HEK293T (cell line): ENCODE results near the gene PARK7.

Source experiments
- CTCF ChIA-PET: fragments of 350-600 bp; formaldehyde crosslinking; extraction: SDS; loops from one replicate; lab custom pipeline; 2021; ENCODE audit warnings: antibody characterized with exemption, inconsistent platforms; lab: Yijun Ruan, JAX
- POLR2A ChIA-PET: fragments of 350-600 bp; formaldehyde crosslinking; extraction: SDS; loops from one replicate; lab custom pipeline; 2020; ENCODE audit warnings: antibody characterized with exemption, inconsistent platforms; lab: Yijun Ruan, JAX
- DNase-seq: peaks from one replicate; pipeline ENCODE4 v3.0.0; 2012; ENCODE audit warnings: mixed read lengths; ENCODE audit errors: extremely low spot score
- ARNT ChIP-seq: fragments of 450-650 bp; IDR thresholded peaks from 2 replicates; pipeline ENCODE4 v1.6.1; 2017; ENCODE audit warnings: mild to moderate bottlenecking
- BHLHE40 ChIP-seq: fragments of 450-650 bp; IDR thresholded peaks from 2 replicates; pipeline ENCODE4 v1.6.1; 2016; ENCODE audit warnings: mild to moderate bottlenecking, moderate library complexity, borderline replicate concordance
- CTBP1 ChIP-seq: fragments of 450-650 bp; IDR thresholded peaks from 2 replicates; pipeline ENCODE4 v1.6.1; 2016; ENCODE audit warnings: borderline replicate concordance
- ELF4 ChIP-seq: fragments of 450-650 bp; IDR thresholded peaks from 2 replicates; pipeline ENCODE4 v1.6.1; 2017; ENCODE audit warnings: antibody characterized with exemption
- FOXA1 ChIP-seq: fragments of 450-650 bp; IDR thresholded peaks from 2 replicates; pipeline ENCODE4 v1.6.1; 2016; ENCODE audit warnings: mild to moderate bottlenecking
- FOXK2 ChIP-seq: fragments of 450-650 bp; IDR thresholded peaks from 2 replicates; pipeline ENCODE4 v1.6.1; 2016; ENCODE audit warnings: mild to moderate bottlenecking
- FOXM1 ChIP-seq: fragments of 450-650 bp; IDR thresholded peaks from 2 replicates; pipeline ENCODE4 v1.6.1; 2017; ENCODE audit warnings: mild to moderate bottlenecking, borderline replicate concordance
- HDGF ChIP-seq: fragments of 450-650 bp; IDR thresholded peaks from 2 replicates; pipeline ENCODE4 v1.6.1; 2017; ENCODE audit warnings: antibody characterized with exemption, borderline replicate concordance
- L3MBTL2 ChIP-seq: fragments of 450-650 bp; conservative IDR thresholded peaks from 2 replicates; pipeline ENCODE4 v1.6.1; 2016; ENCODE audit warnings: mild to moderate bottlenecking
- LEF1 ChIP-seq: fragments of 450-650 bp; IDR thresholded peaks from 2 replicates; pipeline ENCODE4 v1.6.1; 2017; ENCODE audit warnings: mild to moderate bottlenecking, borderline replicate concordance
- NFRKB ChIP-seq: fragments of 450-650 bp; IDR thresholded peaks from 2 replicates; pipeline ENCODE4 v1.6.1; 2016; ENCODE audit warnings: mild to moderate bottlenecking, moderate library complexity
- PKNOX1 ChIP-seq: fragments of 450-650 bp; IDR thresholded peaks from 2 replicates; pipeline ENCODE4 v1.6.1; 2016
- SP1 ChIP-seq: fragments of 450-650 bp; IDR thresholded peaks from 2 replicates; pipeline ENCODE4 v1.6.1; 2017
- SUZ12 ChIP-seq: fragments of 450-650 bp; IDR thresholded peaks from 2 replicates; pipeline ENCODE4 v1.6.1; 2016; ENCODE audit warnings: mild to moderate bottlenecking
- TARDBP ChIP-seq: fragments of 450-650 bp; IDR thresholded peaks from 2 replicates; pipeline ENCODE4 v1.6.1; 2016
- ZNF384 ChIP-seq: fragments of 450-650 bp; IDR thresholded peaks from 2 replicates; pipeline ENCODE4 v1.6.1; 2016

PARK7 gene

GRCh38 chr1:7973086-7973485 lies 11.6 kb downstream of the PARK7 start:
- ChIA-PET CTCF (interaction anchor here (1.1 to 1.9 kb wide), 2 partner anchors 10 to 341 kb away, joined by 3 to 6 read pairs; no protein-coding TSS in a partner anchor), POLR2A (no interaction called here)
- DNase-seq = no peak
- TF ChIP-seq HDGF (no peak), L3MBTL2 (no peak), ARNT (no peak), SUZ12 (no peak), BHLHE40 (no peak), NFRKB (no peak), FOXK2 (no peak), TARDBP (no peak), SP1 (no peak), FOXA1 (no peak), FOXM1 (no peak), ELF4 (no peak), ZNF384 (no peak), PKNOX1 (no peak), LEF1 (no peak), CTBP1 (no peak)

DNA sequence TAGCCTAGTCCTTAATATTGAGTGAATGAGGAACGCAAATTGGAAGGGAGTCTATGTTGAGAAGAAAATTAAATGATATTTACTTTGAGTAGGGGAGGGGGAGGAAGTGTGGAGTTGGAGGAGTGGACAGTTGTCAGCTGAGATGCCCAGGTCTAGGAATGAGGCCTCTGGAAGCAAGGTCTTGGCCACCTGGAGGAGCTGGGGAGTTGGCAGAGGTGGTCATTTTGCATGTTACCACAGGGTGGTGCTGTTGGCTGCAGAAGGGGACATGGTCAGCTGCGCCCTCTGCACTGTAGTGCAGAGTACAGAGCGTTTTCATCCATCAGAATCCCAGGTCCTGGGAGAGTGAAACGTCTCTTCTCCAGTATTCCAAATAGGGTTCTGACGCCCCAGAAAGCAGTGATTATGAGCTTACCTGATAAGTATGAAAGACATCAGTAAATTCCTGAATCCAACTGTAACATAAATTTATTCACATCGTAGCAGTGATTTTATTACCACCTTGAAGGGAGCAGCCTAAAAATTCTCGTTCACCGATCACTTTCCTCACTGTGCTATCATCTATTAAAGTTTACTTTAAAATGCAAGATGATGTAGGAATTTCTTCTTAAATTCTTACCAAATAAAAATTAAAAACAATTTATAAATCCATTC lies 13.8 kb downstream of the PARK7 start:
- DNase-seq = peak; percentile 86
- TF ChIP-seq TARDBP = no peak
- TF ChIP-seq FOXA1 = no peak
- no peak for TF ChIP-seq FOXK2
- TF ChIP-seq ELF4 = no peak
- CTCF ChIA-PET = interaction anchor here (0.6 to 2.4 kb wide), 14 partner anchors 8 to 377 kb away, joined by 3 to 10 read pairs (median 4); partner anchors contain the start of gene TNFRSF9
- POLR2A ChIA-PET = interaction anchor here (1.0 to 1.8 kb wide), 3 partner anchors 13 to 159 kb away, joined by 3 to 10 read pairs (median 3); no protein-coding TSS in a partner anchor

DNA sequence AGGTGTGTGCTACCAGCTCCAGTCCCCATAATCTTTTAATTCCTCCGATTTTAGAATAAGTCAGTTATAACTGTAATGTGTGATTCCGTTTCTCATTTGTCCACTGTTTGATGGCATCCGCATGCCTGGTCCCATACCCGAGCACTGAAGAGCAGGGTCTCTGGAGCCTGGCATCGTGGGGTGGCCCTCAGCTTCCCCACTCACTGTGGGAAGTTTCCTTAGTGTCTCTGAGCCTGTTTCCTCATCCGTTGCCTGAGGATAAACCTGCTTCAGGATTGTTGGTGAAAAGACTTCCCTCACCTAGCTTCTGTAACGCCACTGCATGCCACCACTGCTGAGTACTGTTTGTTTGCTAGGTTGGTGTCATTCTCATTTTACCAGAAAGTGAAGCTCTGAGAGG lies 19.5 kb downstream of the PARK7 start:
- DNase-seq = no peak
- CTCF ChIA-PET = interaction anchor here (0.6 to 3.8 kb wide), 2 partner anchors 102 to 333 kb away, joined by 6 to 16 read pairs; no protein-coding TSS in a partner anchor
- POLR2A ChIA-PET = interaction anchor here (2.1 kb wide), 1 partner anchor 19 kb away, joined by 5 read pairs; the partner anchor contains the start of gene PARK7
- TF ChIP-seq TARDBP (no peak), PKNOX1 (no peak), SUZ12 (no peak), FOXK2 (no peak), ZNF384 (no peak), ARNT (no peak), LEF1 (no peak), ELF4 (no peak), NFRKB (no peak), BHLHE40 (no peak), FOXM1 (no peak), HDGF (no peak), FOXA1 (no peak), CTBP1 (no peak), SP1 (no peak), L3MBTL2 (no peak)

DNA sequence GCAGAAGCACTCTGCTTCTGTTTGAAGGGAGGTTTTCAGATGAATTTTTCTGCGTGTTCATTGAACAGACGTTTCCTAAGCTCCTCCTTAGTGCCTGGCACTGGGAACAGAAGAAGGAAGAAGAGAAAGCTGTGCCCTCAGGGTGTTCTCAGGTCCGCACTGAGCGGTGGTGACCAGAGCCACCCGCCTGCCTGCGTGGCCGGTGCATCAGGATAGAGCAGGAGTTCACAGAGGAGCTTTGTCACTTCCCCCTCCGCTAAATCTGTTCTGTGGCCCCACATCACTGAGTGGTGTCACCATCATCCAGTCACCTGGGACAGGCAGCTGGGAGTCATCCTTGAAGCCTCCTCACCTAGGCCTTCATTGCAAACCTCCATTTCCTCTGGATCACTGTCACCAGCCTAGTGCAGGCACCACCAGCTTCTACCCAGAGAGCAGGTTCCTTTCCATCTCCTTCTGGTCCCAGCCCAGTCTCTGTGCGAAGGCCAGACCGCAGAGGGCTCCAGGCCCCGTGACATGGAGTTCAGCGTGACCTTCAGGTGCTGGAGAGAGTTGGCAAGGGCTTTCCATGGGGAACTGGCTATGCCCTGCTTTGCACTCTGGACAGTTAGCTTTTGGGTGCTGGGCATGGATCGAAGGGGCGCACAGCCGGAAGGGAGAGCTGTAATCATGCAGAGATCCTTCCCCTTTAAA lies 21.7 kb downstream of the PARK7 start:
- ChIA-PET CTCF (interaction anchor here (0.5 to 3.8 kb wide), 6 partner anchors 8 to 486 kb away, joined by 3 to 16 read pairs (median 5); no protein-coding TSS in a partner anchor), POLR2A (no interaction called here)
- DNase-seq = no peak
- TF ChIP-seq FOXA1 (no peak), HDGF (no peak), NFRKB (no peak), ZNF384 (no peak), PKNOX1 (no peak), CTBP1 (no peak), LEF1 (no peak), TARDBP (no peak), FOXM1 (no peak)

- CTCF ChIA-PET = interaction anchor here (0.6 kb wide), 1 partner anchor 17 kb away, joined by 3 read pairs; no protein-coding TSS in a partner anchor
- TF ChIP-seq SP1 = no peak
- TF ChIP-seq FOXK2 = no peak
- no peak for TF ChIP-seq HDGF
- no peak for TF ChIP-seq SUZ12
- TF ChIP-seq LEF1 = no peak
- no peak for TF ChIP-seq NFRKB
- TF ChIP-seq L3MBTL2 = no peak
- TF ChIP-seq ELF4 = no peak
- TF ChIP-seq ZNF384 = no peak
- POLR2A ChIA-PET = interaction anchor here (1.1 kb wide), 1 partner anchor 22 kb away, joined by 3 read pairs; no protein-coding TSS in a partner anchor
- DNase-seq = no peak
Measured at GRCh38 chr1:7984811-7985210, 23.3 kb downstream of the PARK7 start.
